HepG2 (cell line): ENCODE data around the gene ISOC2. TPM values are rescaled to one million over a fixed set of nuclear protein-coding genes. Genes with fewer than 3 reads are reported as not detected.

Experiments used
- ATAC-seq: fragments of 200-7000 bp; cut with Tn5 transposase; 3 replicates; pipeline ENCODE4 v1.9.1; 2020; ENCODE audit warnings: mild to moderate bottlenecking, moderate library complexity
- BruUV-seq: library from RNA; stranded (reverse); fragments of 400-500 nt; replicated peaks from 2 replicates; lab custom pipeline; 2021; lab: Mats Ljungman, UMichigan
- CTCF ChIA-PET: fragments of 300-600 bp; formaldehyde crosslinking; extraction: SDS; loops from one replicate; lab custom pipeline; 2021; ENCODE audit warnings: low total read pairs, inconsistent platforms, low intra/inter-chr PET ratio; lab: Yijun Ruan, JAX
- POLR2A ChIA-PET: fragments of 350-600 bp; sonication (Branson Sonifier 250); formaldehyde crosslinking; loops from one replicate; lab custom pipeline; 2020; ENCODE audit warnings: antibody characterized with exemption, inconsistent platforms; lab: Yijun Ruan, JAX
- DNase-seq: peaks from one replicate; pipeline ENCODE4 v3.0.0-alpha.2; 2015; ENCODE audit warnings: low spot score
- FAIRE-seq: peaks from 3 replicates; lab custom pipeline; 2011; peaks lifted over from hg19 to GRCh38; lab: Jason Lieb, UNC
- H2AFZ ChIP-seq: one replicate; pipeline ENCODE4 v1.6.1; 2011; ENCODE audit warnings: low read length, inconsistent platforms
- H3K27ac ChIP-seq: fragments of 300-600 bp; 3 replicates; pipeline ENCODE4 v1.8.0; 2011; ENCODE audit warnings: mixed run types, mild to moderate bottlenecking, mixed read lengths, low read length, inconsistent platforms; ENCODE audit not compliant: insufficient read depth; ENCODE audit errors: extremely low read length
- H3K27me3 ChIP-seq, 2 experiments: fragments of 200-600 bp in 1 of 2; 2 replicates in 1 of 2; 3 replicates in 1 of 2; pipeline versions ENCODE4 v1.6.0 to v1.8.0; 2011; ENCODE audit warnings: low read length in 2 of 2, mild to moderate bottlenecking in 2 of 2, moderate library complexity in 2 of 2, inconsistent platforms in 1 of 2; ENCODE audit not compliant: insufficient read depth in 2 of 2, control insufficient read depth in 1 of 2
- H3K36me3 ChIP-seq, 2 experiments: fragments of 200-600 bp in 1 of 2; replicated peaks in 1 of 2; 2 replicates in 1 of 2; 3 replicates in 1 of 2; pipeline versions ENCODE4 v1.5.1 to v1.8.0; 2011; ENCODE audit warnings: low read length in 2 of 2, inconsistent platforms in 1 of 2; ENCODE audit not compliant: insufficient read depth in 2 of 2, control insufficient read depth in 1 of 2
- H3K4me1 ChIP-seq: 2 replicates; pipeline ENCODE4 v1.5.1; 2012; ENCODE audit warnings: low read length, inconsistent platforms; ENCODE audit not compliant: insufficient read depth
- H3K4me2 ChIP-seq: 2 replicates; pipeline ENCODE4 v1.6.0; 2011; ENCODE audit warnings: low read depth, low read length, inconsistent platforms
- H3K4me3 ChIP-seq, 3 experiments: fragments of 200-600 bp in 1 of 3; sonication (generic), shearing (Covaris generic) in 1 of 3; replicated peaks in 1 of 3; 2 replicates each; pipeline ENCODE4 v1.5.1; 2011 to 2016; ENCODE audit warnings: low read length in 3 of 3, inconsistent platforms in 2 of 3, low read depth in 2 of 3, mild to moderate bottlenecking in 2 of 3, control low read depth in 1 of 3, mixed read lengths in 1 of 3; ENCODE audit not compliant: insufficient read depth in 1 of 3
- H3K79me2 ChIP-seq: one replicate; pipeline ENCODE4 v1.6.1; 2011; ENCODE audit warnings: low read length, inconsistent platforms; ENCODE audit not compliant: insufficient read depth
- H3K9ac ChIP-seq: 2 replicates; pipeline ENCODE4 v1.6.0; 2011; ENCODE audit warnings: mild to moderate bottlenecking, low read depth, low read length, inconsistent platforms; ENCODE audit not compliant: insufficient read depth
- H3K9me3 ChIP-seq: 2 replicates; pipeline ENCODE4 v1.5.1; 2012; ENCODE audit warnings: mild to moderate bottlenecking, low read length
- H4K20me1 ChIP-seq: 2 replicates; pipeline ENCODE4 v1.6.0; 2011; ENCODE audit warnings: inconsistent platforms, mild to moderate bottlenecking, low read length, moderate library complexity; ENCODE audit not compliant: insufficient read depth
- CAMTA2 ChIP-seq: sonication (generic); formaldehyde crosslinking; IDR thresholded peaks from 2 replicates; pipeline ENCODE4 v1.4.0; 2020; ENCODE audit warnings: mild to moderate bottlenecking, missing genetic modification reagents, borderline replicate concordance
- GMEB2 ChIP-seq: IDR thresholded peaks from 2 replicates; pipeline ENCODE4 v1.6.1; 2016; ENCODE audit warnings: missing biosample characterization, missing genetic modification reagents, low read depth
- MAZ ChIP-seq, 2 experiments: sonication (generic) in 1 of 2; formaldehyde crosslinking in 1 of 2; IDR thresholded peaks; 2 replicates each; pipeline versions ENCODE4 v1.5.0 to v1.6.1; 2012 to 2020; ENCODE audit warnings: low read depth in 2 of 2, mild to moderate bottlenecking in 2 of 2, borderline replicate concordance in 1 of 2, improper control_type of control experiment in 1 of 2, low read length in 1 of 2, missing genetic modification reagents in 1 of 2, moderate library complexity in 1 of 2
- MLLT10 ChIP-seq: sonication (generic); formaldehyde crosslinking; IDR thresholded peaks from 2 replicates; pipeline ENCODE4 v1.4.0; 2020; ENCODE audit warnings: missing genetic modification reagents
- NFKBIZ ChIP-seq: IDR thresholded peaks from 2 replicates; pipeline ENCODE4 v1.6.1; 2018; ENCODE audit warnings: missing genetic modification reagents, missing compliant biosample characterization
- NR2F1 ChIP-seq, 2 experiments: fragments of 450-650 bp in 1 of 2; formaldehyde crosslinking in 1 of 2; IDR thresholded peaks; 2 replicates each; pipeline versions ENCODE4 v1.5.0 to v1.6.1; 2016 to 2020; ENCODE audit warnings: mild to moderate bottlenecking in 1 of 2, missing compliant biosample characterization in 1 of 2, missing genetic modification reagents in 1 of 2, moderate library complexity in 1 of 2
- PLRG1 ChIP-seq: fragments of 450-650 bp; conservative IDR thresholded peaks from 2 replicates; pipeline ENCODE4 v1.6.1; 2016
- ZBTB7A ChIP-seq: sonication (generic); formaldehyde crosslinking; IDR thresholded peaks from 2 replicates; pipeline ENCODE4 v1.8.0; 2022; ENCODE audit warnings: mild to moderate bottlenecking, missing genetic modification reagents
- ZNF713 ChIP-seq: sonication (generic); formaldehyde crosslinking; IDR thresholded peaks from 2 replicates; pipeline ENCODE4 v1.4.0; 2020; ENCODE audit warnings: mild to moderate bottlenecking, missing genetic modification reagents
- WGBS: methylation state at CpG from one replicate; pipeline ENCODE4 v1.1.6; 2017; ENCODE audit warnings: low lambda C conversion rate; 5-methylcytosine and 5-hydroxymethylcytosine counted together
- in situ Hi-C: cut with HindIII; loops from 2 replicates; pipeline ENCODE4 v1.10.0; 2017; ENCODE audit warnings: low pct_unique_long_range_greater_than_20kb; ENCODE audit not compliant: extremely low pct_ligation_motif_present
- intact Hi-C: fragments of 100-400 bp; cut with micrococcal nuclease; formaldehyde crosslinking; loops from one replicate; pipeline ENCODE4 v1.10.0; 2022; ENCODE audit not compliant: unreplicated experiment
- polyA plus RNA-seq, 8 experiments: library from polyadenylated mRNA; depleted of rRNA in 3 of 8; stranded (reverse) in 7 of 8; unstranded in 1 of 8; fragments of >200 nt; fragmentation: Illumina TruSeq in 4 of 8; extraction: Trizol in 4 of 8; gene quantifications; 2 replicates each; pipeline versions ENCODE4 v1.2.1 to v1.2.3, GENCODE V29; 2011 to 2016; ENCODE audit warnings: low read depth in 4 of 8, missing spikeins in 1 of 8, mixed read lengths in 1 of 8; ENCODE audit not compliant: insufficient read depth in 1 of 8
- total RNA-seq, 5 experiments: library from RNA; depleted of rRNA; stranded (reverse); fragments of >200 nt; fragmentation: Illumina TruSeq; extraction: Trizol; gene quantifications; 2 replicates each; pipeline ENCODE4 v1.2.3, GENCODE V29; 2016; ENCODE audit warnings: low read depth in 1 of 5
- TF ChIP-seq, protein P1 (sequence below): sonication (generic); formaldehyde crosslinking; IDR thresholded peaks from 2 replicates; pipeline ENCODE4 v1.4.0; 2020; ENCODE audit warnings: mild to moderate bottlenecking, missing genetic modification reagents

ISOC2 gene
- total and polyA plus RNA-seq, 2 of the 13 experiments (the other 11 are each of a cell fraction or from before 2014, with no cell fraction given), result 76.8 to 105 TPM

DNA sequence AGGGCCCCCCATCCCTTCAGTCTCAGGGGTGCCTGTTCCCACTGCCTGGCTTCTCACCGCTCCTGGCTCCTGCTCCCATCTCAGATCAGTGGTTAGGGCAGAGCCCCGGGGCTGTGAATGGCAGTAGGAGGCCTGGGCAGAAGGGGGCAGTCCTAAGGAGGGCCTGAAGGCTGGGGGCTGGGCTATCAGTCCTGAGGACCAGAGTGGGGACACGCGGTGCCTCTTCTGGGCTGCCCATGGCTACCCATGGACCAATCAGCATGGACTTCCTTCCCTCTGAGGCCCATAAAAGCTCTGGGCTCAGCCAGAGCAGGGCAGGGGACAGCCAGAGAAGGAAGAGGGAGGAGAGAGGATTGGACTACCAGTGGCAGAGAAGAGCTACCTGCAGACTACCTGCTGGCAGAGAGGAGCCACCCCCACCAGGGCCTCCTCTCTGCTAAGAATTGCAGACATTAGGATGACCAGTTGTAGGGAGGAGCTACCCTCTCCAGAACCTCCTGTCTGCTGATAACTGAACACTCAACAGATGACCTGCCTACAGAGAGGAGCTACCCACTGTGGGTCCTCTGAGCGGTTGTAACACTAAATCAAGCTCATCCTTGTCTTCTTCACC is 41.7 kb downstream of the ISOC2 start:
- no TSS peak for BruUV-seq
- Histone ChIP-seq H3K4me3 (no peak overlapping the region), H3K9me3 (no peaks in the 10 kb centered on the region), H3K9ac (no peak overlapping the region), H3K4me2 (no peak overlapping the region), H3K27me3 (peaks cover 0 to 17% of the 10 kb centered on the region in 2 experiments; a peak in 1 of 5 replicates), H3K4me1 (peaks cover 10% of the 10 kb centered on the region), H4K20me1 (no peaks in the 10 kb centered on the region), H3K79me2 (no peaks in the 10 kb centered on the region), H3K27ac (no peak overlapping the region), H3K36me3 (no peaks in the 10 kb centered on the region), H2AFZ (no peak overlapping the region)
- no peak for DNase-seq
- ChIA-PET CTCF (interaction anchor here (2.5 kb wide), 1 partner anchor 207 kb away, joined by 8 read pairs; no protein-coding TSS in a partner anchor), POLR2A (interaction anchor here (1.2 kb wide), 1 partner anchor 12 kb away, joined by 3 read pairs; the partner anchor contains the start of gene UBE2S)
- TF ChIP-seq GMEB2 (CRISPR knock-in tag) (no peak), NR2F1 (CRISPR knock-in tag; IDR thresholded peaks at IDR 0.05) (no peak), CAMTA2 (no peak), PLRG1 (no peak), MAZ (IDR thresholded peaks at IDR 0.05; ENCODE audit: borderline replicate concordance, low read depth, low read length) (no peak), MAZ (CRISPR knock-in tag; IDR thresholded peaks at IDR 0.05; ENCODE audit: low read depth) (no peak), MLLT10 (CRISPR knock-in tag) (no peak), ZNF713 (no peak), ZBTB7A (CRISPR knock-in tag) (no peak), NFKBIZ (CRISPR knock-in tag) (no peak)
- TF ChIP-seq, protein P1, sequence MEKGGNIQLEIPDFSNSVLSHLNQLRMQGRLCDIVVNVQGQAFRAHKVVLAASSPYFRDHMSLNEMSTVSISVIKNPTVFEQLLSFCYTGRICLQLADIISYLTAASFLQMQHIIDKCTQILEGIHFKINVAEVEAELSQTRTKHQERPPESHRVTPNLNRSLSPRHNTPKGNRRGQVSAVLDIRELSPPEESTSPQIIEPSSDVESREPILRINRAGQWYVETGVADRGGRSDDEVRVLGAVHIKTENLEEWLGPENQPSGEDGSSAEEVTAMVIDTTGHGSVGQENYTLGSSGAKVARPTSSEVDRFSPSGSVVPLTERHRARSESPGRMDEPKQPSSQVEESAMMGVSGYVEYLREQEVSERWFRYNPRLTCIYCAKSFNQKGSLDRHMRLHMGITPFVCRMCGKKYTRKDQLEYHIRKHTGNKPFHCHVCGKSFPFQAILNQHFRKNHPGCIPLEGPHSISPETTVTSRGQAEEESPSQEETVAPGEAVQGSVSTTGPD (CRISPR knock-in tag), result no peak
- in situ Hi-C loops (loop anchor here (5.0 kb wide), 2 partner anchors 117 to 202 kb away; no protein-coding TSS in a partner anchor), intact Hi-C loops (loop anchor here (5.0 kb wide), 1 partner anchor 277 kb away; no protein-coding TSS in a partner anchor)
- 0% methylated on average over 1 of the region's 5 CpGs for WGBS
- no peak for FAIRE-seq
- ATAC-seq, result no peak
